Measurements from ENCODE around the gene MYBPC1.

DNA sequence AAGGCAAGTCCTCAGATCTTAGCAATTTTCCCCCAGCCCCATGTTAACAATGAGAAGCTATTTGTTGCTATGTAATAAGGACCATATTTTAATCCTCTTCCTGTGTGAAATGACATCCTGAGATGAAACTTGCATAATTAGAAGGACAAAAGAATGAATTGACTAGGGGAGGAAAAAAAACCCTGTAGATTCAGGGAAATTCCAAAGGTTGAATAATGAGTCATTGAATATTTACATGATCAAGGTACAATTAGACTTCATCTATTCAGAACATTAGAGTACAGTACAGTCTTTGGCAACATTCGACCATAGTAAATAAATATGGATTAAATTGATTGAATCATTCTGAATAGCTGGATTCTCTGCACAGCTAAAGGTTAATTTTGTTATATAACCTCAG lies 9.4 kb downstream of the MYBPC1 start:
- TF ChIP-seq, protein P1, sequence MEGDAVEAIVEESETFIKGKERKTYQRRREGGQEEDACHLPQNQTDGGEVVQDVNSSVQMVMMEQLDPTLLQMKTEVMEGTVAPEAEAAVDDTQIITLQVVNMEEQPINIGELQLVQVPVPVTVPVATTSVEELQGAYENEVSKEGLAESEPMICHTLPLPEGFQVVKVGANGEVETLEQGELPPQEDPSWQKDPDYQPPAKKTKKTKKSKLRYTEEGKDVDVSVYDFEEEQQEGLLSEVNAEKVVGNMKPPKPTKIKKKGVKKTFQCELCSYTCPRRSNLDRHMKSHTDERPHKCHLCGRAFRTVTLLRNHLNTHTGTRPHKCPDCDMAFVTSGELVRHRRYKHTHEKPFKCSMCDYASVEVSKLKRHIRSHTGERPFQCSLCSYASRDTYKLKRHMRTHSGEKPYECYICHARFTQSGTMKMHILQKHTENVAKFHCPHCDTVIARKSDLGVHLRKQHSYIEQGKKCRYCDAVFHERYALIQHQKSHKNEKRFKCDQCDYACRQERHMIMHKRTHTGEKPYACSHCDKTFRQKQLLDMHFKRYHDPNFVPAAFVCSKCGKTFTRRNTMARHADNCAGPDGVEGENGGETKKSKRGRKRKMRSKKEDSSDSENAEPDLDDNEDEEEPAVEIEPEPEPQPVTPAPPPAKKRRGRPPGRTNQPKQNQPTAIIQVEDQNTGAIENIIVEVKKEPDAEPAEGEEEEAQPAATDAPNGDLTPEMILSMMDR (IDR thresholded peaks at IDR 0.05 in 4 of 5, conservative IDR thresholded peaks at IDR 0.05 in 1 of 5): no peak
- no peak for TF ChIP-seq POLR2A (IDR thresholded peaks at IDR 0.05)
